HEK293 (cell line): Measurements from ENCODE around the gene PTGFRN.

Experiments
- CTCF ChIA-PET: fragments of 350-600 bp; formaldehyde crosslinking; extraction: SDS; loops from one replicate; lab custom pipeline; 2021; ENCODE audit warnings: antibody characterized with exemption; lab: Yijun Ruan, JAX
- POLR2A ChIA-PET: fragments of 300-600 bp; formaldehyde crosslinking; extraction: SDS; loops from one replicate; lab custom pipeline; 2020; ENCODE audit warnings: antibody characterized with exemption, inconsistent platforms; lab: Yijun Ruan, JAX
- H3K27ac ChIP-seq: fragments of 200-500 bp; sonication (Bioruptor generic); 2 replicates; pipeline ENCODE4 v1.5.1; 2014; ENCODE audit warnings: low read depth, low read length, control low read depth, inconsistent platforms; ENCODE audit errors: extremely low read depth
- H3K36me3 ChIP-seq, 2 experiments: fragments of 200-500 bp in 1 of 2; sonication (Bioruptor generic) in 1 of 2; 1 replicate in 1 of 2; 2 replicates in 1 of 2; pipeline ENCODE4 v1.5.1; 2014 to 2017; ENCODE audit warnings: inconsistent platforms in 2 of 2, low read length in 2 of 2; ENCODE audit not compliant: control insufficient read depth in 2 of 2, insufficient read depth in 1 of 2
- H3K4me1 ChIP-seq: fragments of 200-500 bp; sonication (Bioruptor generic); 2 replicates; pipeline ENCODE4 v1.5.1; 2014; ENCODE audit warnings: mild to moderate bottlenecking, low read length, inconsistent platforms; ENCODE audit not compliant: control insufficient read depth, insufficient read depth
- H3K4me3 ChIP-seq: 2 replicates; pipeline ENCODE4 v1.5.1; 2011; ENCODE audit warnings: low read depth, mild to moderate bottlenecking, control low read depth, low read length, moderate library complexity
- H3K9me3 ChIP-seq: fragments of 200-500 bp; sonication (Bioruptor generic); 2 replicates; pipeline ENCODE4 v1.5.1; 2014; ENCODE audit warnings: low read depth, low read length, inconsistent platforms; ENCODE audit not compliant: control insufficient read depth, insufficient read depth
- BCL11A ChIP-seq: fragments of 450-650 bp; formaldehyde crosslinking; IDR thresholded peaks from 2 replicates; pipeline ENCODE4 v1.5.1; 2016; ENCODE audit warnings: low read depth, missing biosample characterization, missing genetic modification characterization
- HIC1 ChIP-seq: fragments of 450-650 bp; formaldehyde crosslinking; IDR thresholded peaks from 2 replicates; pipeline ENCODE4 v1.5.1; 2016; ENCODE audit warnings: missing biosample characterization, missing genetic modification characterization
- PRDM10 ChIP-seq: fragments of 450-650 bp; formaldehyde crosslinking; IDR thresholded peaks from 2 replicates; pipeline ENCODE4 v1.5.1; 2016; ENCODE audit warnings: missing biosample characterization, missing genetic modification characterization
- SETDB1 ChIP-seq: IDR thresholded peaks from one replicate; pipeline ENCODE4 v1.6.1; 2017; ENCODE audit warnings: mild to moderate bottlenecking, low read length, moderate library complexity, mixed read lengths; ENCODE audit not compliant: insufficient read length
- TRIM28 ChIP-seq: IDR thresholded peaks from 2 replicates; pipeline ENCODE4 v1.6.1; 2011; ENCODE audit warnings: low read length, control low read depth, borderline replicate concordance
- ZBTB7A ChIP-seq: fragments of 450-650 bp; formaldehyde crosslinking; IDR thresholded peaks from 2 replicates; pipeline ENCODE4 v1.5.1; 2016; ENCODE audit warnings: low read depth, missing biosample characterization, missing genetic modification characterization
- ZNF112 ChIP-seq: fragments of 450-650 bp; formaldehyde crosslinking; IDR thresholded peaks from 2 replicates; pipeline ENCODE4 v1.5.0; 2017; ENCODE audit warnings: missing biosample characterization, missing genetic modification characterization
- ZNF121 ChIP-seq: fragments of 450-650 bp; formaldehyde crosslinking; IDR thresholded peaks from 2 replicates; pipeline ENCODE4 v1.5.1; 2016; ENCODE audit warnings: missing biosample characterization, missing genetic modification characterization
- ZNF133 ChIP-seq: fragments of 450-650 bp; formaldehyde crosslinking; IDR thresholded peaks from 2 replicates; pipeline ENCODE4 v1.5.1; 2016; ENCODE audit warnings: missing biosample characterization, missing genetic modification characterization
- ZNF214 ChIP-seq: fragments of 450-650 bp; formaldehyde crosslinking; IDR thresholded peaks from 2 replicates; pipeline ENCODE4 v1.5.1; 2017; ENCODE audit warnings: missing biosample characterization, mild to moderate bottlenecking, missing genetic modification characterization, borderline replicate concordance
- ZNF24 ChIP-seq: fragments of 450-650 bp; formaldehyde crosslinking; IDR thresholded peaks from 2 replicates; pipeline ENCODE4 v1.5.1; 2016; ENCODE audit warnings: missing biosample characterization, missing genetic modification characterization
- ZNF280C ChIP-seq: fragments of 450-650 bp; formaldehyde crosslinking; IDR thresholded peaks from 2 replicates; pipeline ENCODE4 v1.5.1; 2016; ENCODE audit warnings: missing biosample characterization, missing genetic modification characterization
- ZNF391 ChIP-seq: fragments of 450-650 bp; formaldehyde crosslinking; IDR thresholded peaks from 2 replicates; pipeline ENCODE4 v1.5.1; 2016; ENCODE audit warnings: low read depth, missing biosample characterization, missing genetic modification characterization, borderline replicate concordance
- ZNF426 ChIP-seq: fragments of 450-650 bp; formaldehyde crosslinking; IDR thresholded peaks from 2 replicates; pipeline ENCODE4 v1.5.1; 2017; ENCODE audit warnings: missing biosample characterization, missing genetic modification characterization, mild to moderate bottlenecking, inconsistent platforms, moderate library complexity
- ZNF513 ChIP-seq: fragments of 450-650 bp; IDR thresholded peaks from 2 replicates; pipeline ENCODE4 v1.5.1; 2018; ENCODE audit warnings: missing biosample characterization, missing genetic modification characterization
- ZNF514 ChIP-seq: fragments of 450-650 bp; formaldehyde crosslinking; IDR thresholded peaks from 2 replicates; pipeline ENCODE4 v1.5.1; 2016; ENCODE audit warnings: missing biosample characterization, missing genetic modification characterization
- ZNF580 ChIP-seq: fragments of 450-650 bp; formaldehyde crosslinking; IDR thresholded peaks from 2 replicates; pipeline ENCODE4 v1.5.1; 2016; ENCODE audit warnings: missing biosample characterization, missing genetic modification characterization
- ZNF837 ChIP-seq: fragments of 450-650 bp; formaldehyde crosslinking; IDR thresholded peaks from 2 replicates; pipeline ENCODE4 v1.5.1; 2016; ENCODE audit warnings: missing biosample characterization, missing genetic modification characterization
- ZNF843 ChIP-seq: fragments of 450-650 bp; formaldehyde crosslinking; IDR thresholded peaks from 2 replicates; pipeline ENCODE4 v1.5.1; 2016; ENCODE audit warnings: missing biosample characterization, missing genetic modification characterization

The PTGFRN gene

GRCh38 chr1:116877141-116877818 lies 32.4 kb upstream of the PTGFRN start:
- no peak overlapping the region for H3K27ac ChIP-seq
- peaks cover 3% of the 10 kb centered on the region; the same call in 1 of the 2 replicates for H3K4me1 ChIP-seq
- no peaks in the 10 kb centered on the region for H3K9me3 ChIP-seq
- no peak for TF ChIP-seq ZNF843 (tag by site-specific recombination)
- no peak for TF ChIP-seq PRDM10
- TF ChIP-seq ZNF391 (tag by site-specific recombination), result no peak
- no peak for TF ChIP-seq TRIM28
- TF ChIP-seq ZBTB7A (tag by site-specific recombination), result no peak
- TF ChIP-seq SETDB1, result no peak
- TF ChIP-seq ZNF580 (tag by site-specific recombination), result no peak
- TF ChIP-seq ZNF837, result no peak
- TF ChIP-seq HIC1, result no peak
- TF ChIP-seq ZNF112 (tag by site-specific recombination), result no peak
- no peak for TF ChIP-seq ZNF513 (tag by site-specific recombination)
- TF ChIP-seq ZNF24, result no peak
- no peak for TF ChIP-seq ZNF133
- no peak for TF ChIP-seq ZNF214 (tag by site-specific recombination)
- no peak for TF ChIP-seq ZNF121
- no peak for TF ChIP-seq BCL11A (tag by site-specific recombination)
- TF ChIP-seq ZNF280C (tag by site-specific recombination), result no peak
- no peak for TF ChIP-seq ZNF514 (tag by site-specific recombination)
- no peak for TF ChIP-seq ZNF426 (tag by site-specific recombination)
- ChIA-PET POLR2A (interaction anchor here (0.6 to 2.3 kb wide), 4 partner anchors 34 to 183 kb away, joined by 4 to 11 read pairs (median 5); partner anchors contain the start of gene TTF2), CTCF (interaction anchor here (0.6 to 1.8 kb wide), 7 partner anchors 21 to 219 kb away, joined by 3 to 8 read pairs (median 5); no protein-coding TSS in a partner anchor)
- no peak overlapping the region for H3K4me3 ChIP-seq
- H3K36me3 ChIP-seq, result no peaks in the 10 kb centered on the region
